Measurements from ENCODE around the gene WDR87. TPM values are rescaled to one million over a fixed set of nuclear protein-coding genes. Genes with fewer than 3 reads are reported as not detected.

Gene WDR87
- total RNA-seq, 1 donor from 2014 or later: not detected

DNA sequence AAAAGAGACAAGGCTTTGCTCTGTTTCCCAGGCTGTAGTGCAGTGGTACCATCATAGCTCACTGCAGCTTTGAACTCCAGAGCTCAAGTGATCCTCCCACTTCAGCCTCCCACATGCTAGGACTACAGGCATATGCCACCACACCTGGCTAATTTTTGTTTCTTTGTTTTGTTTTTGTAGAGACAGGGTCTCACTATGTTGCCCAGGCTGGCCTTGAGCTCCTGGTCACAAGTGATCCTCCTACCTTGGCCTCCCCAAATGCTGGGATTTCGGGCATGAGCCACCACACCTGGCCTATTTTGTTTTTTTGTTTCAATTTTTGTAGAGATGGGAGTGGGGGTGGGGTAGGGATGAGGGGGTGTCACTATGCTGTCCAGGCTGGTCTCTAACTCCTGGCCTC, 6.9 kb downstream of the WDR87 start:
- no peaks in the 10 kb centered on the region for H3K9me3 ChIP-seq (replicated peaks)
- no peaks in the 10 kb centered on the region for H3K36me3 ChIP-seq
- no peaks in the 10 kb centered on the region for H3K27me3 ChIP-seq (ENCODE audit: low read depth)
- no peak overlapping the region for H3K4me3 ChIP-seq
- peaks cover 7% of the 10 kb centered on the region for H3K4me1 ChIP-seq
- TF ChIP-seq, protein P1, sequence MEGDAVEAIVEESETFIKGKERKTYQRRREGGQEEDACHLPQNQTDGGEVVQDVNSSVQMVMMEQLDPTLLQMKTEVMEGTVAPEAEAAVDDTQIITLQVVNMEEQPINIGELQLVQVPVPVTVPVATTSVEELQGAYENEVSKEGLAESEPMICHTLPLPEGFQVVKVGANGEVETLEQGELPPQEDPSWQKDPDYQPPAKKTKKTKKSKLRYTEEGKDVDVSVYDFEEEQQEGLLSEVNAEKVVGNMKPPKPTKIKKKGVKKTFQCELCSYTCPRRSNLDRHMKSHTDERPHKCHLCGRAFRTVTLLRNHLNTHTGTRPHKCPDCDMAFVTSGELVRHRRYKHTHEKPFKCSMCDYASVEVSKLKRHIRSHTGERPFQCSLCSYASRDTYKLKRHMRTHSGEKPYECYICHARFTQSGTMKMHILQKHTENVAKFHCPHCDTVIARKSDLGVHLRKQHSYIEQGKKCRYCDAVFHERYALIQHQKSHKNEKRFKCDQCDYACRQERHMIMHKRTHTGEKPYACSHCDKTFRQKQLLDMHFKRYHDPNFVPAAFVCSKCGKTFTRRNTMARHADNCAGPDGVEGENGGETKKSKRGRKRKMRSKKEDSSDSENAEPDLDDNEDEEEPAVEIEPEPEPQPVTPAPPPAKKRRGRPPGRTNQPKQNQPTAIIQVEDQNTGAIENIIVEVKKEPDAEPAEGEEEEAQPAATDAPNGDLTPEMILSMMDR (IDR thresholded peaks at IDR 0.05; ENCODE audit: borderline replicate concordance): no peak
- H3K27ac ChIP-seq (replicated peaks): no peak overlapping the region
- intact Hi-C loops (cut with micrococcal nuclease): no loop called here
- DNase-seq: no peak

DNA sequence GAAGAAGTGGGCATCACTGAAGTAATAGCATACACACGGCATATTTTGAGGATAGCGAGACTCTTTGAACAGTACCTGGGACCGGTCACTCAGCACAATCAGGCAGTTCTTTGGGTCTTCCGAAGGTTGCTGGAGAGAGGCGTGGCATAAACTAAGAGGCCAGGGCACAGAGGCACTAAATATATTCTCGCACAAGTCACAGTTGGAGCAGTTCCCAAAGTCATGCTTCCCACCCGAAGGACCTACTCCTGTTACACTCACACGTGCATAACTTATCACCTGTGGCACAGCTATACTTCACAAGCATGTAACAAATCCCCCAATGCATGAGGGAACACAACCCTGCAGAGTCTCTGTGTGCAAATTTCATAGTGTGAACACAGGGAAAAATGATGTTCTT, 10.2 kb downstream of the WDR87 start:
- no peaks in the 10 kb centered on the region for H3K36me3 ChIP-seq
- no peak overlapping the region for H3K27ac ChIP-seq (replicated peaks)
- peaks cover 7% of the 10 kb centered on the region for H3K4me1 ChIP-seq
- DNase-seq: no peak
- TF ChIP-seq, protein P1 (IDR thresholded peaks at IDR 0.05; ENCODE audit: borderline replicate concordance): no peak
- peaks cover 22% of the 10 kb centered on the region for H3K27me3 ChIP-seq (ENCODE audit: low read depth)
- no peaks in the 10 kb centered on the region for H3K9me3 ChIP-seq (replicated peaks)
- intact Hi-C loops (cut with micrococcal nuclease): no loop called here
- no peak overlapping the region for H3K4me3 ChIP-seq

DNA sequence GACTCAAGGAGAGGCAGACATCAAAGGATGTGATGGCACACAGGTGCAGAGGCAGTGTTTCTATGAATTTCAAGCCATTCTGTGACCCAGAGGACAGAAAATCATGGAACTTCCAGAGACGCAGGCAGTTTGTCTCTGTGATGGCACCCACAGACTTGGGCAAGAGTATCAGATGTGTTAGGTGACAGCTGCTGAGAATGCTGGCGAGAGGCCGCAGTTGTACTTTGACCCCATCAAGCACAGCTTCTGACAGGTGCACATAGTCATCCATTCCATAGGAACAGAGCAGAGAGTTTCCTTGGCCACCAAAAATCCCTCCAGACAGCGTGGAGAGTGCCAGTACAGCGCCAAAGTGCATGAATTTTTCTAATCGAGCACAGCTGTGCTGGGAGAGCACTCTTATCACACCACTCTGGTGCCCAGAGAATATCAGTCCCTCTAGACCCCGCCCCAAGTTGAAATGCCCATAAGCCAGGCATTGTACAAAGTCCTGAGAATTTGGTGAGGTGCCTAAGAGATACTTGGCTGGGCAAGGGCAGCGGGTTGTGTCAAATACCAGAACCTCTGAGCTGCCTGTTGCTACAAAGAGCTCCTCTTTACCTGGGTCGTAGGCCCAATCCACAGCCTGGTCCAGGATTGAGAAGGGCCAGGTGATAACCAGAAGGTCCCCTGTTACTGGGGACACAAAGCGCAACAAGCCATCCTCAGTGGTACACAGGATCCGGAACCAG, 12.4 kb downstream of the WDR87 start:
- intact Hi-C loops (cut with micrococcal nuclease): no loop called here
- Histone ChIP-seq H3K9me3 (replicated peaks) (no peaks in the 10 kb centered on the region), H3K27ac (replicated peaks) (no peak overlapping the region), H3K4me1 (peaks cover 7% of the 10 kb centered on the region), H3K27me3 (ENCODE audit: low read depth) (peaks cover 44% of the 10 kb centered on the region), H3K4me3 (no peak overlapping the region), H3K36me3 (no peaks in the 10 kb centered on the region)
- TF ChIP-seq, protein P1 (IDR thresholded peaks at IDR 0.05; ENCODE audit: borderline replicate concordance): no peak
- DNase-seq: no peak

DNA sequence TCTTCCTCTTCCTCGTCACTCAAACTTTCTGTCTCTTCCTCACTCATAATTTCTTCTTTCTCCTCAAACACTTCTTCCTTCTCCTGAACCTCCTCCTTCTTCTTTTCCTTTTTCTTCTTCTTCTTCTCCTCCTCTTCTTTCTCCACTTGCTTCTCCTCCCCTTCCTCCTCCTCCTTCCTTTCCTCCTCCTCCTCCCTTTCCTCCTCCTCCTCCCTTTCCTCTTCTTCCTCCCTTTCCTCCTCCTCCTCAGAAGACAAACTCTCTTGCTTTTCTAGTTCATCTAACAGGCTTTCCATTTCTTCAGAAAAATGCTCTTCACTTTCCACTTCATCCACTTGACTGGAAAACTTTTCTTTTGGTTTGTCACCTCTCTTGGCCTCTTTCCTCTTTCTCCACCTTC, 19.8 kb downstream of the WDR87 start:
- peaks cover 47% of the 10 kb centered on the region for H3K27me3 ChIP-seq (ENCODE audit: low read depth)
- TF ChIP-seq, protein P1 (IDR thresholded peaks at IDR 0.05; ENCODE audit: borderline replicate concordance): no peak
- H3K36me3 ChIP-seq: no peaks in the 10 kb centered on the region
- peaks cover 54% of the 10 kb centered on the region for H3K9me3 ChIP-seq (replicated peaks)
- H3K27ac ChIP-seq (replicated peaks): no peak overlapping the region
- H3K4me1 ChIP-seq: no peaks in the 10 kb centered on the region
- H3K4me3 ChIP-seq: no peak overlapping the region
- intact Hi-C loops (cut with micrococcal nuclease): no loop called here
- no peak for DNase-seq

DNA sequence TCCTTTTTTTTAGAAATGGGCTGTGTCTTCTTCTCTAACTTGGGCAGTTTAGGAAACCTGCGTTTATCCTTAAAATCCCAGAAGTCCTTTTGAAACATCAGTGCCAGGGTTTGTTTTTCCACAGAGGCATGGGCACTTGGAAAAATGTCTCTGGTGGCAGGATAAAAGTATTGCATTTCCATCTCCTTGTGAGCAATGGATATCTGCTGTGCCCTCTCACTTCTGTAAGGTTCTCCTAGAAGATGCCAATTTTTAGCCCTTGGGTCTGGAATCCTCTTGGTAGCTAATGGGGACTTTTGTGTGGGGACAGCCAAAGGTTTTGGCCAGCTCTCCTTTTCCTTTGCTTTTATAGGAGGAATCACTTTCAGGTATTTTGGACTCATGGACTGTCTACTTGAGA, 21.0 kb downstream of the WDR87 start:
- Histone ChIP-seq H3K4me1 (no peaks in the 10 kb centered on the region), H3K4me3 (no peak overlapping the region), H3K36me3 (no peaks in the 10 kb centered on the region), H3K27ac (replicated peaks) (no peak overlapping the region), H3K27me3 (ENCODE audit: low read depth) (peaks cover 35% of the 10 kb centered on the region), H3K9me3 (replicated peaks) (peaks cover 60% of the 10 kb centered on the region)
- TF ChIP-seq, protein P1 (IDR thresholded peaks at IDR 0.05; ENCODE audit: borderline replicate concordance): no peak
- DNase-seq: no peak
- intact Hi-C loops (cut with micrococcal nuclease): no loop called here
